GM12878 (cell line): ENCODE measurements around the gene FXYD6. TPM values are rescaled to one million over a fixed set of nuclear protein-coding genes. Genes with fewer than 3 reads are reported as not detected.

Experiments
- ATAC-seq: fragments of 200-7000 bp; cut with Tn5 transposase; 3 replicates; pipeline ENCODE4 v1.9.1; 2020; ENCODE audit warnings: mild to moderate bottlenecking, moderate library complexity
- BruUV-seq: library from RNA; stranded (reverse); fragments of 400-500 nt; replicated peaks from 2 replicates; lab custom pipeline; 2021; lab: Mats Ljungman, UMichigan
- CTCF ChIA-PET: fragments of 300-600 bp; sonication (Branson Sonifier 250); formaldehyde crosslinking; extraction: SDS; loops from one replicate; lab custom pipeline; 2021; ENCODE audit warnings: inconsistent platforms; lab: Yijun Ruan, JAX
- POLR2A ChIA-PET: fragments of 350-600 bp; formaldehyde crosslinking; extraction: SDS; loops from one replicate; lab custom pipeline; 2021; ENCODE audit warnings: inconsistent platforms; lab: Charles Lee
- RAD21 ChIA-PET: fragments of 300-600 bp; sonication (Branson Sonifier 250); formaldehyde crosslinking; loops from one replicate; lab custom pipeline; 2023; ENCODE audit warnings: antibody characterized with exemption; ENCODE audit not compliant: unreplicated experiment; lab: Charles Lee
- SMC1A ChIA-PET: fragments of 300-600 bp; sonication (Branson Sonifier 250); formaldehyde crosslinking; loops from one replicate; lab custom pipeline; 2023; ENCODE audit not compliant: unreplicated experiment, uncharacterized antibody; lab: Charles Lee
- DNase-seq: peaks from one replicate; pipeline ENCODE4 v3.0.0-alpha.2; 2011; ENCODE audit warnings: low read depth, low spot score
- FAIRE-seq: peaks from 3 replicates; lab custom pipeline; 2011; peaks lifted over from hg19 to GRCh38; lab: Jason Lieb, UNC
- H2AFZ ChIP-seq: 2 replicates; pipeline ENCODE4 v1.6.0; 2011; ENCODE audit warnings: low read depth, low read length, control low read depth; ENCODE audit not compliant: control insufficient read depth
- H3K27ac ChIP-seq: 2 replicates; pipeline ENCODE4 v1.5.1; 2011; ENCODE audit warnings: control low read depth; ENCODE audit not compliant: control insufficient read depth, insufficient read depth
- H3K27me3 ChIP-seq, 2 experiments: replicated peaks in 1 of 2; 2 replicates each; pipeline versions ENCODE4 v1.6.0 to v1.6.1; 2011; ENCODE audit warnings: low read length in 1 of 2; ENCODE audit not compliant: control insufficient read depth in 2 of 2, insufficient read depth in 2 of 2
- H3K36me3 ChIP-seq, 2 experiments: 2 replicates each; pipeline ENCODE4 v1.5.1; 2011; ENCODE audit warnings: low read length in 1 of 2; ENCODE audit not compliant: control insufficient read depth in 2 of 2, insufficient read depth in 2 of 2
- H3K4me1 ChIP-seq: 2 replicates; pipeline ENCODE4 v1.6.1; 2011; ENCODE audit warnings: mild to moderate bottlenecking, low read length, moderate library complexity, mixed read lengths; ENCODE audit not compliant: control insufficient read depth, insufficient read depth
- H3K4me2 ChIP-seq: 2 replicates; pipeline ENCODE4 v1.6.0; 2011; ENCODE audit warnings: control low read depth; ENCODE audit not compliant: control insufficient read depth, insufficient read depth
- H3K4me3 ChIP-seq: fragments of 200-600 bp; sonication (generic); 2 replicates; pipeline ENCODE4 v1.5.1; 2016
- H3K79me2 ChIP-seq: 2 replicates; pipeline ENCODE4 v1.6.0; 2011; ENCODE audit warnings: low read length; ENCODE audit not compliant: control insufficient read depth, insufficient read depth
- H3K9ac ChIP-seq: 2 replicates; pipeline ENCODE4 v1.8.0; 2011; ENCODE audit warnings: low read length, control low read depth, mixed read lengths; ENCODE audit not compliant: control insufficient read depth, insufficient read depth
- H3K9me3 ChIP-seq: replicated peaks from 3 replicates; pipeline ENCODE4 v1.5.1; 2011; ENCODE audit warnings: mild to moderate bottlenecking, low read length; ENCODE audit not compliant: control insufficient read depth, insufficient read depth
- H4K20me1 ChIP-seq: 2 replicates; pipeline ENCODE4 v1.6.0; 2011; ENCODE audit not compliant: control insufficient read depth, insufficient read depth
- BACH1 ChIP-seq: fragments of 450-650 bp; IDR thresholded peaks from 2 replicates; pipeline ENCODE4 v1.6.1; 2017; ENCODE audit warnings: mild to moderate bottlenecking, borderline replicate concordance
- BRCA1 ChIP-seq: IDR thresholded peaks from 2 replicates; pipeline ENCODE4 v1.6.1; 2011; ENCODE audit warnings: low read depth, low read length, improper control_type of control experiment
- CBX5 ChIP-seq: sonication (generic); IDR thresholded peaks from 2 replicates; pipeline ENCODE4 v1.6.1; 2016; ENCODE audit warnings: low read depth, moderate library complexity, mild to moderate bottlenecking, inconsistent platforms
- CHD1 ChIP-seq: IDR thresholded peaks from 2 replicates; pipeline ENCODE4 v1.6.1; 2012; ENCODE audit warnings: low read depth, low read length, improper control_type of control experiment
- EGR1 ChIP-seq, 2 experiments: IDR thresholded peaks; 1 replicate in 1 of 2; 2 replicates in 1 of 2; pipeline ENCODE4 v1.6.1; 2011 to 2012; ENCODE audit warnings: low read depth in 2 of 2, low read length in 2 of 2, borderline replicate concordance in 1 of 2, mild to moderate bottlenecking in 1 of 2, moderate library complexity in 1 of 2
- HCFC1 ChIP-seq: fragments of 150-350 bp; IDR thresholded peaks from 2 replicates; pipeline ENCODE4 v1.6.1; 2014; ENCODE audit warnings: low read length
- HDGF ChIP-seq: fragments of 450-650 bp; IDR thresholded peaks from 2 replicates; pipeline ENCODE4 v1.6.1; 2016; ENCODE audit warnings: antibody characterized with exemption
- KDM1A ChIP-seq: fragments of 200-600 bp; sonication (generic); IDR thresholded peaks from 2 replicates; pipeline ENCODE4 v1.6.1; 2016; ENCODE audit warnings: borderline replicate concordance
- LARP7 ChIP-seq: fragments of 450-650 bp; IDR thresholded peaks from 2 replicates; pipeline ENCODE4 v1.6.1; 2017; ENCODE audit warnings: mild to moderate bottlenecking
- MYC ChIP-seq: IDR thresholded peaks from 2 replicates; pipeline ENCODE4 v1.6.1; 2011; ENCODE audit warnings: mild to moderate bottlenecking, low read length, moderate library complexity, inconsistent platforms; ENCODE audit not compliant: insufficient read depth, insufficient replicate concordance, insufficient read length, severe bottlenecking
- NBN ChIP-seq: fragments of 450-650 bp; IDR thresholded peaks from 2 replicates; pipeline ENCODE4 v1.6.1; 2016
- POU2F2 ChIP-seq: IDR thresholded peaks from 3 replicates; pipeline ENCODE4 v1.6.1; 2011; ENCODE audit warnings: low read depth, mild to moderate bottlenecking, low read length, borderline replicate concordance
- RBBP5 ChIP-seq: fragments of 200-600 bp; sonication (generic); conservative IDR thresholded peaks from 2 replicates; pipeline ENCODE4 v1.6.1; 2016
- SMARCA5 ChIP-seq: fragments of 450-650 bp; IDR thresholded peaks from 2 replicates; pipeline ENCODE4 v1.6.1; 2017; ENCODE audit warnings: mild to moderate bottlenecking
- SPI1 ChIP-seq: IDR thresholded peaks from 2 replicates; pipeline ENCODE4 v1.6.1; 2011; ENCODE audit warnings: low read depth, mild to moderate bottlenecking, low read length, moderate library complexity, borderline replicate concordance; ENCODE audit not compliant: insufficient read depth
- SREBF1 ChIP-seq: IDR thresholded peaks from 2 replicates; pipeline ENCODE4 v1.6.1; 2012; ENCODE audit warnings: mild to moderate bottlenecking, low read length
- STAT1 ChIP-seq: fragments of 450-650 bp; conservative IDR thresholded peaks from 2 replicates; pipeline ENCODE4 v1.6.1; 2014; ENCODE audit warnings: antibody characterized with exemption, mild to moderate bottlenecking
- SUPT20H ChIP-seq: IDR thresholded peaks from 2 replicates; pipeline ENCODE4 v1.6.1; 2011; ENCODE audit warnings: low read depth, mild to moderate bottlenecking, low read length, moderate library complexity, borderline replicate concordance; ENCODE audit not compliant: control insufficient read depth
- SUZ12 ChIP-seq: fragments of 200-600 bp; sonication (generic); IDR thresholded peaks from one replicate; pipeline ENCODE4 v1.6.1; 2018; ENCODE audit warnings: antibody characterized with exemption, mild to moderate bottlenecking; ENCODE audit not compliant: unreplicated experiment
- YBX1 ChIP-seq: fragments of 450-650 bp; IDR thresholded peaks from 2 replicates; pipeline ENCODE4 v1.6.1; 2016; ENCODE audit warnings: antibody characterized with exemption
- YY1 ChIP-seq: IDR thresholded peaks from 2 replicates; pipeline ENCODE4 v1.6.1; 2011; ENCODE audit warnings: low read depth, mild to moderate bottlenecking, low read length
- ZNF207 ChIP-seq: fragments of 450-650 bp; IDR thresholded peaks from 2 replicates; pipeline ENCODE4 v1.6.1; 2014; ENCODE audit warnings: antibody characterized with exemption, mild to moderate bottlenecking, borderline replicate concordance
- ZNF24 ChIP-seq: fragments of 450-650 bp; IDR thresholded peaks from 2 replicates; pipeline ENCODE4 v1.6.1; 2017; ENCODE audit warnings: antibody characterized with exemption, mild to moderate bottlenecking
- WGBS: methylation state at CpG from one replicate; pipeline ENCODE4 v1.1.6; 2016; ENCODE audit warnings: low lambda C conversion rate; ENCODE audit not compliant: insufficient replicate concordance, insufficient coverage; ENCODE audit errors: missing lambda C conversion rate; 5-methylcytosine and 5-hydroxymethylcytosine counted together
- in situ Hi-C: fragments of 300-500 bp; cut with MboI; formaldehyde crosslinking; loops from 9 replicates; pipeline ENCODE4 v1.14.3; 2018; ENCODE audit warnings: mixed read lengths
- intact Hi-C: fragments of 100-400 bp; cut with micrococcal nuclease; formaldehyde crosslinking; loops from one replicate; pipeline ENCODE4 v1.14.2; 2022; ENCODE audit not compliant: unreplicated experiment
- polyA plus RNA-seq, 11 experiments: library from polyadenylated mRNA; depleted of rRNA in 4 of 11; unstranded in 6 of 11; stranded (reverse) in 5 of 11; fragments of >200 nt; fragmentation: Nextera tagmentation in 4 of 11; fragmentation: Illumina TruSeq in 1 of 11; extraction: Ambion mirVana in 4 of 11; extraction: Trizol in 1 of 11; gene quantifications; 1 replicate in 1 of 11; 2 replicates in 10 of 11; pipeline versions ENCODE4 v1.2.1 to v1.2.3, GENCODE V29; 2011 to 2016; ENCODE audit warnings: inconsistent platforms in 2 of 11, missing spikeins in 2 of 11, low read depth in 1 of 11
- total RNA-seq, 4 experiments: library from RNA; depleted of rRNA in 3 of 4; stranded (reverse); fragments of >200 nt in 3 of 4; fragmentation: Illumina TruSeq in 1 of 4; extraction: Trizol in 1 of 4; gene quantifications; 2 replicates each; pipeline versions ENCODE4 v1.2.1 to v1.2.3, GENCODE V29; 2013 to 2021
- TF ChIP-seq, protein P1 (sequence below): IDR thresholded peaks from 2 replicates; pipeline ENCODE4 v1.6.1; 2011; ENCODE audit warnings: low read depth, mild to moderate bottlenecking, low read length, moderate library complexity, borderline replicate concordance; ENCODE audit errors: extremely low read depth
- TF ChIP-seq, protein P2 (sequence below): IDR thresholded peaks from 2 replicates; pipeline ENCODE4 v1.6.1; 2012; ENCODE audit warnings: low read depth, low read length, improper control_type of control experiment
- TF ChIP-seq, protein P3 (sequence below): IDR thresholded peaks from 2 replicates; pipeline ENCODE4 v1.6.1; 2011; ENCODE audit warnings: low read depth, low read length, improper control_type of control experiment, borderline replicate concordance

FXYD6 gene
- total and polyA plus RNA-seq, 10 of the 15 experiments (the other 5 are each of a cell fraction or from before 2014, with no cell fraction given), result 0.09 to 2.0 (median 0.23) TPM; not detected in 2

DNA sequence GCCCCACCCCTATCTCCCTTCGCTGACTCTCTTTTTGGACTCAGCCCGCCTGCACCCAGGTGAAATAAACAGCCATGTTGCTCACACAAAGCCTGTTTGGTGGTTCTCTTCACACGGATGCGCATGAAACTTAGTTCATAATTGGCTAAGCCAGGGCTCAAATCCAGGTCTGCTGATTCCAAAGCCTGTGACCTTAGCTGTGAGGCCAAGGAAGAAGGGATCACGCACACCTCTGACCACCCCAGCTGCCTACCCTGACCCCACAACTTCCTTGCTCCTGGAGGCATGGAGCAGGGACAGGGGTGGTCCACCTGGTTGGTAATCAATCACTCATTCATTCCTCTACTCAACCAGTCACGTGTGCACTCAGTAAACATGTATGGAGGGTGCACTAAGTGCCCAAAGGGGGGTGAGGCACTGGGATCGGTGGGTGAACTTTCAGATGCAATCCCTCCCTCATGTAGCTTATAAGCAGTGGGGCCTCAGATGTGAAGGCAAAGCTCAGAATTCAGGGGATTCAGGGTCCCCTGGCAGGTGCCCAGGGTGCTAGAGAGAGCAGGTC, 62.2 kb downstream of the FXYD6 start:
- ChIA-PET RAD21 (interaction anchor here (0.8 to 22.6 kb wide), 18 partner anchors 7 to 388 kb away, joined by 3 to 393 read pairs (median 6); partner anchors contain the start of genes FXYD2 and IL10RA), POLR2A (interaction anchor here (0.6 to 2.1 kb wide), 9 partner anchors 10 to 357 kb away, joined by 3 to 14 read pairs (median 7); partner anchors contain the start of gene FXYD2), CTCF (interaction anchor here (0.7 to 16.0 kb wide), 11 partner anchors 9 to 389 kb away, joined by 3 to 503 read pairs (median 8); partner anchors contain the start of gene FXYD2), SMC1A (interaction anchor here (0.5 to 11.7 kb wide), 14 partner anchors 9 to 369 kb away, joined by 3 to 318 read pairs (median 4); no protein-coding TSS in a partner anchor)
- Histone ChIP-seq H4K20me1 (no peaks in the 10 kb centered on the region), H3K27me3 (no peaks in the 10 kb centered on the region), H3K9me3 (no peaks in the 10 kb centered on the region), H3K4me1 (peaks cover 52% of the 10 kb centered on the region), H3K36me3 (no peaks in the 10 kb centered on the region), H3K79me2 (peaks cover 2% of the 10 kb centered on the region; the same call in 1 of the 2 replicates), H3K4me2 (peak overlapping the region; percentile 90), H3K4me3 (no peak overlapping the region; the same call in 1 of the 2 replicates), H2AFZ (peak overlapping the region; percentile 31), H3K9ac (peak overlapping the region; percentile 66), H3K27ac (peak overlapping the region; percentile 87)
- intact Hi-C loops (loop anchor here (10.0 kb wide), 2 partner anchors 621 to 1889 kb away; partner anchors contain the start of gene KMT2A), in situ Hi-C loops (no loop called here)
- BruUV-seq, result TSS peak; percentile 63
- WGBS, result 74% methylated on average over 7 of the region's 7 CpGs
- FAIRE-seq (no peak), DNase-seq (no peak), ATAC-seq (peak; percentile 1)
- no peak for TF ChIP-seq SPI1
- TF ChIP-seq SMARCA5, result peak; percentile 74; the same call in 1 of the 2 replicates
- TF ChIP-seq BACH1, result no peak
- TF ChIP-seq KDM1A, result no peak
- TF ChIP-seq, protein P1, sequence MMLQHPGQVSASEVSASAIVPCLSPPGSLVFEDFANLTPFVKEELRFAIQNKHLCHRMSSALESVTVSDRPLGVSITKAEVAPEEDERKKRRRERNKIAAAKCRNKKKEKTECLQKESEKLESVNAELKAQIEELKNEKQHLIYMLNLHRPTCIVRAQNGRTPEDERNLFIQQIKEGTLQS, result no peak
- TF ChIP-seq LARP7, result peak; percentile 69; the same call in 1 of the 2 replicates
- TF ChIP-seq BRCA1, result no peak
- TF ChIP-seq YY1, result no peak
- TF ChIP-seq EGR1 (IDR thresholded peaks at IDR 0.05; ENCODE audit: borderline replicate concordance in 1 of 2, low read depth in 2 of 2, low read length in 2 of 2), result no peak
- TF ChIP-seq CBX5, result no peak
- peak; percentile 46; the same call in 1 of the 2 replicates for TF ChIP-seq HDGF
- TF ChIP-seq RBBP5, result no peak
- no peak for TF ChIP-seq ZNF207
- no peak for TF ChIP-seq YBX1
- TF ChIP-seq ZNF24, result peak; percentile 83
- TF ChIP-seq, protein P2, sequence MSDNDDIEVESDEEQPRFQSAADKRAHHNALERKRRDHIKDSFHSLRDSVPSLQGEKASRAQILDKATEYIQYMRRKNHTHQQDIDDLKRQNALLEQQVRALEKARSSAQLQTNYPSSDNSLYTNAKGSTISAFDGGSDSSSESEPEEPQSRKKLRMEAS, result no peak
- TF ChIP-seq STAT1, result no peak
- TF ChIP-seq SREBF1, result no peak
- no peak for TF ChIP-seq MYC
- TF ChIP-seq POU2F2, result no peak; the same call in 2 of the 3 replicates
- TF ChIP-seq SUPT20H, result no peak
- TF ChIP-seq CHD1, result no peak
- TF ChIP-seq, protein P3, sequence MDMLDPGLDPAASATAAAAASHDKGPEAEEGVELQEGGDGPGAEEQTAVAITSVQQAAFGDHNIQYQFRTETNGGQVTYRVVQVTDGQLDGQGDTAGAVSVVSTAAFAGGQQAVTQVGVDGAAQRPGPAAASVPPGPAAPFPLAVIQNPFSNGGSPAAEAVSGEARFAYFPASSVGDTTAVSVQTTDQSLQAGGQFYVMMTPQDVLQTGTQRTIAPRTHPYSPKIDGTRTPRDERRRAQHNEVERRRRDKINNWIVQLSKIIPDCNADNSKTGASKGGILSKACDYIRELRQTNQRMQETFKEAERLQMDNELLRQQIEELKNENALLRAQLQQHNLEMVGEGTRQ, result peak; percentile 28; the same call in 1 of the 2 replicates
- TF ChIP-seq NBN, result no peak
- TF ChIP-seq HCFC1, result no peak
- TF ChIP-seq SUZ12, result no peak
